IMR-90 (cell line): ENCODE data around the gene SMC4.

Experiments
- CEBPB ChIP-seq: IDR thresholded peaks from 2 replicates; pipeline ENCODE4 v1.6.1; 2012; ENCODE audit warnings: low read depth, low read length, improper control_type of control experiment
- CTCF ChIP-seq: conservative IDR thresholded peaks from 2 replicates; pipeline ENCODE4 v1.5.1; 2012; ENCODE audit warnings: mild to moderate bottlenecking, low read depth, low read length, improper control_type of control experiment
- FOS ChIP-seq: fragments of 150-350 bp; IDR thresholded peaks from 2 replicates; pipeline ENCODE4 v1.6.1; 2016; ENCODE audit warnings: low read depth, low read length
- NFE2L2 ChIP-seq: fragments of 150-350 bp; IDR thresholded peaks from 2 replicates; pipeline ENCODE4 v1.6.1; 2016; ENCODE audit warnings: low read depth, mild to moderate bottlenecking, low read length
- POLR2A ChIP-seq: IDR thresholded peaks from 2 replicates; pipeline ENCODE4 v1.6.1; 2012; ENCODE audit warnings: mild to moderate bottlenecking, low read depth, low read length
- RAD21 ChIP-seq: IDR thresholded peaks from 2 replicates; pipeline ENCODE4 v1.6.1; 2012; ENCODE audit warnings: low read length, improper control_type of control experiment
- SMC3 ChIP-seq: fragments of 150-350 bp; IDR thresholded peaks from 2 replicates; pipeline ENCODE4 v1.6.1; 2016; ENCODE audit warnings: low read depth, mild to moderate bottlenecking, antibody characterized with exemption, low read length, moderate library complexity
- TF ChIP-seq, protein P1 (sequence below): fragments of 150-350 bp; IDR thresholded peaks from 2 replicates; pipeline ENCODE4 v1.6.1; 2017; ENCODE audit warnings: mild to moderate bottlenecking, antibody characterized with exemption, low read length, low read depth

GRCh38 chr3:160435747-160436146 is 36.3 kb downstream of the SMC4 start:
- TF ChIP-seq CTCF, result no peak
- no peak for TF ChIP-seq POLR2A
- no peak for TF ChIP-seq RAD21
- TF ChIP-seq, protein P1, sequence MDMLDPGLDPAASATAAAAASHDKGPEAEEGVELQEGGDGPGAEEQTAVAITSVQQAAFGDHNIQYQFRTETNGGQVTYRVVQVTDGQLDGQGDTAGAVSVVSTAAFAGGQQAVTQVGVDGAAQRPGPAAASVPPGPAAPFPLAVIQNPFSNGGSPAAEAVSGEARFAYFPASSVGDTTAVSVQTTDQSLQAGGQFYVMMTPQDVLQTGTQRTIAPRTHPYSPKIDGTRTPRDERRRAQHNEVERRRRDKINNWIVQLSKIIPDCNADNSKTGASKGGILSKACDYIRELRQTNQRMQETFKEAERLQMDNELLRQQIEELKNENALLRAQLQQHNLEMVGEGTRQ, result no peak
- no peak for TF ChIP-seq NFE2L2
- no peak for TF ChIP-seq CEBPB
- TF ChIP-seq FOS, result no peak
- TF ChIP-seq SMC3, result no peak
